NCI-H2196 treated with DMSO at 0.1 percent for 48 hours (cell line): Measurements from ENCODE around the gene TPTE2.
"Not testable (repeated sequence)": the region's sequence is repeated elsewhere in the genome, so short reads cannot be mapped to it uniquely, and the experiment has no call there.

Experiments
- DNase-seq: peaks from one replicate; lab custom pipeline; 2025; ENCODE audit not compliant: unreplicated experiment; lab: John Stamatoyannopoulos, UW

Gene TPTE2

DNA sequence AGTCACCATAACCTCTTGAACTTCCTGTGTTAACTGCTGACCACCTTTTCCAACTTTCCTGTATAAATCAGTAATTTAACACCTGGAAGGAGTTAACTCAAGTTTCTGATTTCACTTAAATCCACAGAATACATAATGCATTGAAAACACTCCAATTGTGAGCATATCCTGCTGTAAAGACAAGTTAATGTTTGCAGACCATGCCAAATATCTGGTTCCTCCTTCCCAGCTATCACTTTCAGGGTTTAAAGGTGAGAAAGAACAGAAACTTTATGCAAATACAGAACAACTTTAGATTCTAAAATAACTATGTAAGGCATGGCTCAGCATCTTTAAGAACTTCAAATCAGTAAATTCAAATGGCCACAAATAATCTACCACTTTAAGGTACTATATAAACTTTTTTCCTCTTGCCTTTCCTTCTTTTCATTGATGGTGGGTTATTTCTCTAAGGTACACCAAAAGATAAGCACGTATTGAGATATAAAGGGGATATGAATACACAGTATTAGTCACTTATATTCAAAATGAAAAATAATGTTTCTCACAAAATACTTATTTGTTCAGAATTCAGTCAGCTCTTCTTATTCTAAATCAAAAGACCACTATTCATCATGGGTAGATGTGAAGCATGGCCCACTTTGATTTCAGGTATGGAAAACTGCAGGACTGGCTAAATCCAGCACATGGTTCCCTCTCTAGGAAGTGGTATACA, 6.6 kb upstream of the TPTE2 start:
- DNase-seq: no peak

DNA sequence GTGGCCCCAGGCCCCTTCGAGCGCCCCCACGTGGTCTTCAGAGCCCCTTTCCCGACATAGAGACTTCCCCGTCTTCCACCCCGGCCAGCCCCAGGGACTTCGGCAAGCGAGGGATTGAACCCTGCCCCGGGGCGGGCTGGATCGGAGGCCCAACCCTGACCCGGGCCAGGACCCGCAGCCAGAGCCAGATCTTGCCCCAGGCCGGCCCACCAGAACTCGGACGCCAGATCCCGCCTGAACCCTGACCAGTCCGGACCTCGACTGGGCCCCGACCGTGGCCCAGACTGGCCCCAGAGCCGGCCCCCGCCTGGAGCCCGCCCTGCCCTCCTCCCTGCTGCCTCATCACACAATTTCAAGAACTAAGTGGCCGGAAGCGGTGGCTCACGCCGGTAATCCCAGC, 253 bp upstream of the TPTE2 start:
- no peak for DNase-seq

DNA sequence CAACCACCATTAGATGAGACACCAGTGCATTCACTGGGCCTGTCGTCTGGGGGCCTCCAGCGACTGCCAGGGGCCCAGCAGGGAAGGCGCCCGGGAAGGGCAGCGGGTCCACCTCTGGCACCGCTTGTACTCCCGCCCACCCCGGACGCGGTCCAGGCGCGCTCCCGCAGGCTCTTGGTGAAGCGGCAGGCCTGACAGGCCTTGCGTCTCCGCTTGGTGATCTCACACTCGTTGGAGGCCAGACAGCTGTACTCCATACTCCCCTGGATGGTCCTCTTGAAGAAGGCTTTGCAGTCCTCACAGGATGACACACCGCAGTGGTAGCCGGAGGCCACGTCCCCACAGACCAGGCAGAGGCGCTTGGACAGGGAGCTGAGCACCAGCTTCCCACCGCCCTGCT, 660 bp downstream of the TPTE2 start:
- DNase-seq: not testable (repeated sequence)

DNA sequence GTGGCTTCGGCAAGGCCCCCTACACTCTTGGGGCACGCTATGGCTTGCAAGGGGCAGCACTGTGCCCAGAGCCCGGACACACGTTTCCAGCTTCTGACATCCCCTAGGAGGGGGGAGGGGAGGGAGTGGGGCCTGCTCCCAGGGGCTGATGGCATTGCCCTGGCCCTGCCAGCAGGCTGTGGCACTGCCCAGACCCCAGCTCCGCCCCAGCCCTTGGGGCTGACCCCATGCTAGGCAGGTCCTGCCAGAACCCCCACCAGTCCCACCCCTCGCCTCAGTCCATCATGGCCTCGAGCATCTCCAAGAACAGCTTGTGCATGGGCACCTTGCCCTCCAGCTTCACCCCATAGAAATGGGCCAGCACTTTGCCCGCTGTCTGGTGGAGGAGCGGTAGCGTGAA, 1.6 kb downstream of the TPTE2 start:
- DNase-seq: not testable (repeated sequence)

DNA sequence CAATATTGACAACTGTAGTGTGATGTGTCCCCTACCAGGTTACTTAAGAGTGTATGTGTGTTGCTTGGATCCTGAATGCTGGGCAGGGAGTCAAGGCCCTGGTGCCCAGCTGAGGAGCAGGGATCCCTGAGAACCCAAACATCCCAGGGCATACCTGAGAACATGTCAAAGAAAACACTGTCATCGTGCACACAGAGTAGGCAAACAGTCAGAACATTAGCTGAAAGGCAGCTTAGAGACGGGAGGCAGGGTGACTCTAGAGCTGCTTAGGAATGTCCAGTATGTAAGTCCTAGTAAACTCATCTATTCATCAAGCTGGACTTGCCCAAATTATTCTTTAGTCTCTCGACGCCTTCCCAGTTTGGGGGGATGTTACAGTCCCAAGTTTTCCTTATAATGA, 4.0 kb downstream of the TPTE2 start:
- DNase-seq: not testable (repeated sequence)

DNA sequence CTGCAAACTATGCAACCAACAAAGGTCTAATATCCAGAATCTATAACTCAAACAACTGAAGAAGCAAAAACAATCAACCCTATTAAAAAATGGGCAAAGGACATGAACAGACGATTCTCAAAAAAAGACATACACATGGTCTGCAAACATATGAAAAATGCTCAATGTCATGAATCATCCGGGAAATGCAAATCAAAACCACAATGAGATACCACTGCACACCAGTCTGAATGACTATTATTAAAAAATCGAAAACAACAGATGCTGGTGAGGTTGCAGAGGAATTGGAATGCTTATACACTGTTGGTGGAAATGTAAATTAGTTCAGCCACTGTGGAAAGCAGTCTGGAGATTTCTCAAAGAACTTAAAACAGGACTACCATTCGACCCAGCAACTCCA, 12.1 kb downstream of the TPTE2 start:
- not testable (repeated sequence) for DNase-seq

DNA sequence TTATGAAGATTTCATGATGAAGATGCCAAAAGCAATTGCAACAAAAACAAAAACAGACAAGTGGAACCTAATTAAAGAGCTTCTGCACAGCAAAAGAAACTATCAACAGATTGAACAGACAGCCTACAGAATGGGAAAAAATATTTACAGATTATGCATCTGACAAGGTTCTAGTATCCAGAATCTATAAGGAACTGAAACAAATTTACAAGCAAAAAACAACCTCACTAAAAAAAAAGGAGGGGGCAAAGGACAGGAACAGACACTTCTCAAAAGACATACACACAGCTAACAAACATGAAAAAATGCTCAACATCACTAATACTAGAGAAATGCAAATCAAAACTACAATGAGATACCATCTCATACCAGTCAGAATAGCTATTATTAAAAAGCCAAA, 35.7 kb downstream of the TPTE2 start:
- DNase-seq: not testable (repeated sequence)

DNA sequence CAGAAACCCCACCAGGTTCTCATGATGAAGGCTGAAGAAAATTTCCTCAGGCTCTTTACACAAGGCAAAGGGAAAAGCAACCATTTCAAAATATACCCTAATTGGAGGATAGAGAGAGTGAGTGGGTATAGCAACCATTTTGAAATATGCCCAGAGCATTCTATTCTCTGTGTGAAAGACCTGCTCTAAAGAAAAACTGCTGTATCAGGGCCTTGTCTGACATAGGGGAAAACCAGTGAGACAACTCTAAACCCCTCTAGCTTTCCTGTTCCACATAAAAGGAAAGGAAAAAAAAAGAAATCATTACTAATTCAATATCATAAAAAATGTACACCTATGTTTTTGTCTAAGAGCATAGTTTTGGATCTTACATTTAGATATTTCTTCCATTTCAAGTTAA, 42.3 kb downstream of the TPTE2 start:
- no peak for DNase-seq

DNA sequence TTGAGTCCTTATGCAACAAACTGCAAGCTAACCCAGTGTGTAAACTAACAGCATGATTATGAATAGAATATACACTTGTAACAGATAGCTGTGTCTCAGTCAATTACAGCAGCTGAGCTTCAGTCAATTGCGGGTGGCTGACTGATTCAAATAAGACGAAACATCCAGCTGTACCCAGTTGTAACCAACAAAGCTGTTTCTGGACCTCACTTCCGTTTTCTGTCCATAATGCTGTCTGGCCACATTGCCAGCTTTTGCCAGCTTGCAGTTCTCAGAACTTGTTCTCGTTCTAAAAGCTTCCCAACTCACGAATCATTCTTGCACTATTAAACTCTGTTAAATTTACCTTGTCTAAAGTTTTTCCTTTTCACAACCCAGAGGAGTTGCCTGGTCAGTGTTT, 53.7 kb downstream of the TPTE2 start:
- not testable (repeated sequence) for DNase-seq

DNA sequence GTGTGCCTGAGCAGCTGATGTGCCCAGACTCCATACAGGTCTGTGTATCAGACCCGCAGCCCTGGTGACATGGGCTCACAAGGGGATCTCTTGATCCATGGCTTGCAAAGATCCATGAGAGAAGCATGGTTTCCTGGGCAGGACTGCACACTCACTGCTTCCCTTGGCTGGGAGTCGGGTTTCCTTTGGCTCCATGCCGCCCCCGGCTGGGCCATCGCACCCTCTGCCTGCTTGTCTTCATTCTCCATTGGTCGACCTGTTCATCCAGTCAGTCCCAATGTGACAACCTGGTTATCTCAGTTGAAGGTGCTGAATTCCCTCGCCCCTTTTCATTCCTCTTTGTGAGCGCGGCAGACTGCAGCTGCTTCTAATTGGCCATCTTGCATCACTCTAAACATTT, 101.2 kb downstream of the TPTE2 start:
- not testable (repeated sequence) for DNase-seq

DNA sequence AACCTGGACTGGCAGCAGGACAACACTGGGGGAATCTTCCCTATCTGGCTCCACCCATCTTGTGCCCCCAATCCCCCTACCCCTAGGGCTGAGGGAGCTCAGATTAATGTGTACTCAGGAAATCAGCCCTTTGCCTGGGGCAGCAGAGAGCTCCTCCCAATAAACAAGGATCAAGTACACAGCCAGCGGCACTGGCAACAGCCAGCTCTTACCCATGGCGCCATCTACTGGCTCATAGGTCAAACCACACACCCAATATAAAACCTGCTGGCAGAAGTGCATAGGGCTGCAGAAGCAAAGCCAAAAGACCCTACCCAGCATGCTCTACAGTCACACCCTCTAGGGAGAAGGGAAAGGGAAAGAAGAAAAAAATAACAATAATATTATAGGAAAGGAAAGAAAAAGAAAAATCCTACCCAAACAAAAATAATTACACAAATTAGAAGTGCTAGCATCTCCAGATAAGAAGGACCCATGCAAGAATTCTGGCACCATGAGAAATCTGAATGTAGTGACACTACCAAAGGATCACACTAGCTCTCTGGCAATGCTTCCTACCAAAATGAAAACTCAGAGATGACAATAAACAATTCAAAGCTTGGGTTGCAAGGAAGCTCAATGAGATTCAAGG, 122.2 kb downstream of the TPTE2 start:
- DNase-seq: not testable (repeated sequence)

DNA sequence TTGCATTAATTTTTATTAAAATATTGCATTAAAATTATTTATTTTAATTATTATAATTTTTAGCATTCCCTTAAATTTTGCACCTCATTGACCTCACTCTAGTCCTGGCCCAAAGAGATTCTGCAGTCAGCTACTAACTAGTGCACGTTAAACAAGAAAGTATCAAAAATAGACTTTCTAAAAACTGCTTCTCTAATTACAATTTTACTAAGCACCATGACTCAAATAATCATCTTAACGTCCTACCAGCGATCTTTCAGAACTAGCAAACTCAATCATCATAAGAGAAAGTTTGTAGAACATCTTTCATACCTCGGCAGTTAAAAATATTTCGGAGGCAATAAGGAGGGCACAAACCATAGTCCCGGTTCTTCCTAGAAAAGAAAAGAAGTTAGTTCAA, 123.6 kb downstream of the TPTE2 start:
- DNase-seq: not testable (repeated sequence)

DNA sequence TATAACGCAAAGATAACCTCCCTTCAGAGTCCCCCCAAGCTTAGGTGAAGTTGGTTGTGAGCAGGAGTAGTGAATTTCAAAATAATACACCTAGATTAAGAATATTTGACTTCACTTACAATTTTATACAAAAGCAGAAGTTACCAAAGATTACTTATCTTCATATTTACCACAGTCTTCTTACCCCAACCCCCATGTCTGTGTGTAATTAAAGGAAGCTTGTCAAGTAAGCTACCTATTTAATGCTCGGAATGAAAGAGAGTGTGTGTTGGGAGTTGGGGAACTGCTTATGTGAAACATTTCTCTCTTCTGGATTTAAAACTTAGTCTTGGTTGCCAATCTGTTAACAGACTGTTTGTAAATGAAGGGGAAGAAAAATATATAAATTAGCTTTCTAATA, 139.1 kb downstream of the TPTE2 start:
- not testable (repeated sequence) for DNase-seq

DNA sequence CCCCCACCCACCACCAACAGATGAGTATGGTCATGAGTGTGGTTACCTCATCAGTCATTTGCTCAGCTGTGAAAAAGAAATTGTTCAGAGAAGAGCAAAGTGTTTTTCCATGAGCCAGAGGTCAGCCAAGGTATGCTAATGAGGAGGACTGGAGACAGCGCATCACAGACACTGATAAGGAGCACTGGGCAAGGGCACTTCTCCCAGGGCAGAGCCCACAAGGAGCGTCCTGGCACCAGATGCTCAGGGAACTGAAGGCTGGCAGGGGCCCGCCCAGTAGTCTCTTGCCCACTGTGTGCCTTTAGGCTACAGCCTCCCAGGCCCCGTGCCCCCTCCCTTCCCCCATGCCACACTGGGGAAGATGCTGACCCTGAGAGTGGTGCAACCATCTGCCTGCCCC, 148.8 kb downstream of the TPTE2 start:
- not testable (repeated sequence) for DNase-seq

DNA sequence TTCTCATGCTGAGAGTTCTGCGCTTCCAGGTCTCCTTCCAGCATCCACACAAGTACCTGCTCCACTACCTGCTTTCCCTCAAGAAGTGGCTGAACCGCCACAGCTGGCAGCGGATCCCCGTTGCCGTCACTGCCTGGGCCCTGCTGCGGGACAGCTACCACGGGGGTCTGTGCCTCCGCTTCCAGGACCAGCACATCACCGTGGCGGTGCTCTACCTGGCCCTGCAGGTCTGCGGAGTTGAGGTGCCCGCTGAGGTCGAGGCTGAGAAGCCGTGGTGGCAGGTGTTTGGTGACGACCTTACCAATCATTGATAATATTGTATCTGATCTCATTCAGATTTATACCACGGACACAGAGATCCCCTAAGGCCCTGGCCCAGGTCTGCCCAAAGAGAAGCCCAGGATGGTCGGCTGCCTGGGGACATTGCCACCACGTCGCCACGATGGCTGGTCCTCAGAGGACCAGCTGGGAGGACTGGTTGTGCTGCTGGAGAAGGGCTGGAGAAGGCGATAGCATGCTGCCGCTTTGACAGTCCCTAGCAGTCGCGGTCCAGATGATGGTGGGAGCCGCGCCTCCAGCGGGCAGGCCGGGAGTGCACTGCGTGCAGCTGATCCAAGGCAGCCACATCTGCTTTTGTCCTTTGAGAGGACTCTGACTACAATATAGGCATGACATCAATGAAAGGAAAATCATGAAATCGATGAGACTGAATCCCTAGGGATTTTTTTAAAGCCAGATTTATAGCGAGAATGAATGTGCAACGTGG, 178.4 kb downstream of the TPTE2 start:
- DNase-seq: not testable (repeated sequence)

DNA sequence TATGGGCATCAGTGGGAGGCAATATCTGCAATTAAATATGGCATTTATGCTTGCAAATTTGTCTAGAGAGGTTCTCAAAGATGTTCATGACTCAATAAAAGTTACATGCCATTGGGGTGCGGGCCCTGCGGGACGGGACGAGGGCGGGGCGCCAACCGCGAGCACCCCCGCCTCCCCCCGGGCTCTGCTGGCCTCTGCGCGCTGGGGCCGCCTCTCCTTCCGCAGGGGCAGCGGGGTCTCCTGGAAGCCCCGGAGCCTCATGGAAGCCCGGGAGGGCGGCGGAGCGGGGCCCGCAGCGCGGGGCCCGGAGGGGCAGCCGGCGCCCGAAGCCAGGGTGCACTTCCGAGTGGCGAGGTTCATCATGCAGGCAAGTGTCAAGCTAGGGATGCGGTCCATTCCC, 179.2 kb downstream of the TPTE2 start:
- DNase-seq: no peak
